Neuron (in vitro differentiated cells): ENCODE measurements around the gene BET1.
"Not testable (repeated sequence)": the region's sequence is repeated elsewhere in the genome, so short reads cannot be mapped to it uniquely, and the experiment has no call there.

Source experiments
- H2AFZ ChIP-seq: one replicate; pipeline ENCODE4 v1.6.1; 2013; ENCODE audit warnings: low read depth, mild to moderate bottlenecking, inconsistent platforms, low read length, moderate library complexity
- H3K27me3 ChIP-seq: one replicate; pipeline ENCODE4 v1.6.1; 2013; ENCODE audit warnings: low read length; ENCODE audit not compliant: insufficient read depth
- H3K36me3 ChIP-seq: one replicate; pipeline ENCODE4 v1.6.1; 2013; ENCODE audit warnings: low read length; ENCODE audit not compliant: insufficient read depth
- H3K4me1 ChIP-seq: one replicate; pipeline ENCODE4 v1.6.1; 2013; ENCODE audit warnings: low read length; ENCODE audit not compliant: insufficient read depth
- H3K4me3 ChIP-seq: 2 replicates; pipeline ENCODE4 v1.5.1; 2013; ENCODE audit warnings: mild to moderate bottlenecking, low read length, moderate library complexity
- H3K9me3 ChIP-seq: one replicate; pipeline ENCODE4 v1.6.1; 2013; ENCODE audit warnings: low read length

BET1 gene

GRCh38 chr7:94039368-94040035, 35.3 kb upstream of the BET1 start:
- Histone ChIP-seq H3K27me3 (no peaks in the 10 kb centered on the region), H3K36me3 (no peaks in the 10 kb centered on the region), H2AFZ (no peak overlapping the region), H3K4me1 (peaks cover 3% of the 10 kb centered on the region), H3K4me3 (no peak overlapping the region), H3K9me3 (no peaks in the 10 kb centered on the region)

- no peaks in the 10 kb centered on the region for H3K36me3 ChIP-seq
- no peak overlapping the region for H2AFZ ChIP-seq
- H3K4me3 ChIP-seq, result no peak overlapping the region
- no peaks in the 10 kb centered on the region for H3K27me3 ChIP-seq
- H3K9me3 ChIP-seq, result no peaks in the 10 kb centered on the region
- H3K4me1 ChIP-seq, result no peaks in the 10 kb centered on the region
Measured at GRCh38 chr7:94031865-94032264, 27.7 kb upstream of the BET1 start.

- Histone ChIP-seq H3K27me3 (no peaks in the 10 kb centered on the region), H3K36me3 (no peaks in the 10 kb centered on the region), H2AFZ (no peak overlapping the region), H3K4me3 (no peak overlapping the region), H3K9me3 (no peaks in the 10 kb centered on the region), H3K4me1 (no peaks in the 10 kb centered on the region)
Measured at GRCh38 chr7:94030634-94031033, 26.5 kb upstream of the BET1 start.

GRCh38 chr7:94029976-94030375, 25.8 kb upstream of the BET1 start:
- Histone ChIP-seq H3K4me3 (no peak overlapping the region), H3K9me3 (no peaks in the 10 kb centered on the region), H3K4me1 (no peaks in the 10 kb centered on the region), H3K36me3 (no peaks in the 10 kb centered on the region), H2AFZ (no peak overlapping the region), H3K27me3 (no peaks in the 10 kb centered on the region)

- no peak overlapping the region for H2AFZ ChIP-seq
Measured at GRCh38 chr7:94028768-94029167, 24.6 kb upstream of the BET1 start.

GRCh38 chr7:94026619-94027018, 22.5 kb upstream of the BET1 start:
- not testable (repeated sequence) for H3K4me1 ChIP-seq, H3K27me3 ChIP-seq, H3K9me3 ChIP-seq, H3K4me3 ChIP-seq, H3K36me3 ChIP-seq, H2AFZ ChIP-seq

More at GRCh38 chr7:94028768-94029167, 24.6 kb upstream of the BET1 start:
- Histone ChIP-seq H3K27me3 (no peaks in the 10 kb centered on the region), H3K4me1 (no peaks in the 10 kb centered on the region), H3K36me3 (no peaks in the 10 kb centered on the region), H3K9me3 (no peaks in the 10 kb centered on the region), H3K4me3 (no peak overlapping the region)

- Histone ChIP-seq H3K4me1 (no peaks in the 10 kb centered on the region), H3K9me3 (no peaks in the 10 kb centered on the region), H3K27me3 (no peaks in the 10 kb centered on the region), H2AFZ (no peak overlapping the region), H3K36me3 (no peaks in the 10 kb centered on the region), H3K4me3 (no peak overlapping the region)
Measured at GRCh38 chr7:94022550-94022949, 18.4 kb upstream of the BET1 start.

- H2AFZ ChIP-seq, result no peak overlapping the region
- no peaks in the 10 kb centered on the region for H3K27me3 ChIP-seq
- no peaks in the 10 kb centered on the region for H3K9me3 ChIP-seq
Measured at GRCh38 chr7:94016786-94017185, 12.6 kb upstream of the BET1 start.

GRCh38 chr7:94015538-94015937, 11.4 kb upstream of the BET1 start:
- H2AFZ ChIP-seq, result no peak overlapping the region
- H3K4me1 ChIP-seq, result no peaks in the 10 kb centered on the region
- H3K36me3 ChIP-seq, result no peaks in the 10 kb centered on the region
- no peaks in the 10 kb centered on the region for H3K27me3 ChIP-seq
- no peaks in the 10 kb centered on the region for H3K9me3 ChIP-seq
- no peak overlapping the region for H3K4me3 ChIP-seq

More at GRCh38 chr7:94016786-94017185, 12.6 kb upstream of the BET1 start:
- Histone ChIP-seq H3K36me3 (no peaks in the 10 kb centered on the region), H3K4me3 (no peak overlapping the region), H3K4me1 (no peaks in the 10 kb centered on the region)

GRCh38 chr7:94012746-94013145, 8.6 kb upstream of the BET1 start:
- Histone ChIP-seq H3K27me3 (no peaks in the 10 kb centered on the region), H2AFZ (no peak overlapping the region), H3K4me1 (no peaks in the 10 kb centered on the region), H3K9me3 (no peaks in the 10 kb centered on the region), H3K36me3 (no peaks in the 10 kb centered on the region), H3K4me3 (no peak overlapping the region)

GRCh38 chr7:94011714-94012353, 7.7 kb upstream of the BET1 start:
- H3K27me3 ChIP-seq, result no peaks in the 10 kb centered on the region
- H3K4me3 ChIP-seq, result no peak overlapping the region
- no peaks in the 10 kb centered on the region for H3K36me3 ChIP-seq
- H2AFZ ChIP-seq, result no peak overlapping the region
- H3K9me3 ChIP-seq, result no peaks in the 10 kb centered on the region
- no peaks in the 10 kb centered on the region for H3K4me1 ChIP-seq

GRCh38 chr7:94008537-94008936, 4.4 kb upstream of the BET1 start:
- no peaks in the 10 kb centered on the region for H3K36me3 ChIP-seq

GRCh38 chr7:94005753-94006152, 1.6 kb upstream of the BET1 start:
- Histone ChIP-seq H3K4me1 (peaks cover 18% of the 10 kb centered on the region), H3K4me3 (no peak overlapping the region), H3K27me3 (no peaks in the 10 kb centered on the region), H3K9me3 (no peaks in the 10 kb centered on the region), H3K36me3 (no peaks in the 10 kb centered on the region), H2AFZ (no peak overlapping the region)

More at GRCh38 chr7:94008537-94008936, 4.4 kb upstream of the BET1 start:
- Histone ChIP-seq H3K4me3 (no peak overlapping the region), H3K4me1 (peaks cover 2% of the 10 kb centered on the region), H3K27me3 (no peaks in the 10 kb centered on the region), H2AFZ (no peak overlapping the region), H3K9me3 (no peaks in the 10 kb centered on the region)
